Measurements from ENCODE around the gene PADI2.
A peak's percentile ranks its signal among the peaks of the same experiment; 100 is the strongest.

Gene PADI2

DNA sequence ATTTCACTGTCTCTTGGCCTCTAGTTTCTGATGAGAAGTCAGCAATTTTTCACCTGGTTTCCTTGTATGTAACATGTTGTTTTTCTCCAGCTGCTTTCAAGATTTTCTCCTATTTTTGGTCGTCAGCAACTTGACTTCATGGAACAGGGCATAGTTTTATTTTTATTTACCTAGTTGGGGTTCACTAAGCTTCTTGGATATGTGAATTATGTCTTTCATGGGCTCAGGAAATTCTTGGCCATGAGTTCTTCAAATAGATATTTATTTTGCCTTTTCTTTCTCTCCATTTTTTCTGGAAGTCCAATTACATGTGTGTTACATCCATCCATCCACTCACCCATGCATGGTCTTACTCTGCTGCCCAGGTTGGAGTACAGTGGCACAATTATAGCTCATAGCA lies 79.1 kb downstream of the PADI2 start:
- Histone ChIP-seq H3K79me1 (ENCODE audit: low read length) (no peaks in the 10 kb centered on the region), H3K4me1 (ENCODE audit: control insufficient read depth, low read depth, low read length) (no peaks in the 10 kb centered on the region), H2BK5ac (ENCODE audit: low read length) (no peak overlapping the region), H3K4ac (ENCODE audit: low read depth, low read length) (no peak overlapping the region), H4K5ac (ENCODE audit: low read length) (no peak overlapping the region), H2AK5ac (ENCODE audit: low read length) (no peak overlapping the region), H3K36me3 (ENCODE audit: control insufficient read depth, insufficient read depth, low read length) (peaks cover 3% of the 10 kb centered on the region), H3K56ac (ENCODE audit: low read length) (no peak overlapping the region), H2BK120ac (ENCODE audit: low read depth, low read length) (no peak overlapping the region), H3K4me2 (ENCODE audit: low read length) (no peak overlapping the region), H3K9ac (ENCODE audit: low read length) (no peak overlapping the region), H3K27ac (ENCODE audit: low read depth, low read length) (no peak overlapping the region), H3K18ac (ENCODE audit: low read length) (no peak overlapping the region), H4K8ac (ENCODE audit: low read depth, low read length) (no peak overlapping the region), H3K23ac (ENCODE audit: low read length) (no peak overlapping the region), H2BK15ac (replicated peaks; ENCODE audit: low read depth) (no peak overlapping the region), H3K4me3 (ENCODE audit: low read length) (no peak overlapping the region), H3K79me2 (ENCODE audit: control insufficient read depth, insufficient read depth, low read length) (no peaks in the 10 kb centered on the region), H3K27me3 (ENCODE audit: insufficient read depth, low read length, poor library complexity) (no peaks in the 10 kb centered on the region)
- DNase-seq, result no peak
- no CpG with 5 or more reads among the region's 1 CpG for WGBS (ENCODE audit: extremely low coverage, insufficient coverage, low lambda C conversion rate)

DNA sequence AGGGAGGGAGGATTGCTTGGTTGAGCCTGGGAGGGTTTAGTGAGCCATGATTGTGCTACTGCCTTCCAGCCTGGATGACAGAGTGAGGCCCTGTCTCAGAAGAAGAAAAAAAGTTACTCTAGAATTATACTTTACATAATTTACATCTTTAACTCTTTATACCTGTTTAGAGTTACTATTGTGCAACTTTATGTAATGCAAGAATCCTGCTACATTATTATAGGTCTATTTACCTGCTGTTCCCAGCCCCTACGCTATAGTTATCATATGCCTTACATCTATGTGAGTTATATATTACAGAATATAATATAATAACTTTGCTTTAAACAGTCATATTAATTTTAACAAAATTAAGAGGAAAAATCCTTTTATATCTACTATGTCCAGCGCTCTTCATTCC lies 79.7 kb downstream of the PADI2 start:
- H3K23ac ChIP-seq (ENCODE audit: low read length), result no peak overlapping the region
- H2BK120ac ChIP-seq (ENCODE audit: low read depth, low read length), result no peak overlapping the region
- H2AK5ac ChIP-seq (ENCODE audit: low read length), result no peak overlapping the region
- H3K9ac ChIP-seq (ENCODE audit: low read length), result no peak overlapping the region
- H4K8ac ChIP-seq (ENCODE audit: low read depth, low read length), result no peak overlapping the region
- H3K27ac ChIP-seq (ENCODE audit: low read depth, low read length), result no peak overlapping the region
- H3K27me3 ChIP-seq (ENCODE audit: insufficient read depth, low read length, poor library complexity), result no peaks in the 10 kb centered on the region
- no peaks in the 10 kb centered on the region for H3K79me1 ChIP-seq (ENCODE audit: low read length)
- H3K56ac ChIP-seq (ENCODE audit: low read length), result no peak overlapping the region
- H4K5ac ChIP-seq (ENCODE audit: low read length), result no peak overlapping the region
- H3K4me3 ChIP-seq (ENCODE audit: low read length), result no peak overlapping the region
- no peaks in the 10 kb centered on the region for H3K4me1 ChIP-seq (ENCODE audit: control insufficient read depth, low read depth, low read length)
- no peak overlapping the region for H2BK15ac ChIP-seq (replicated peaks; ENCODE audit: low read depth)
- peaks cover 3% of the 10 kb centered on the region for H3K36me3 ChIP-seq (ENCODE audit: control insufficient read depth, insufficient read depth, low read length)
- no peaks in the 10 kb centered on the region for H3K79me2 ChIP-seq (ENCODE audit: control insufficient read depth, insufficient read depth, low read length)
- WGBS (ENCODE audit: extremely low coverage, insufficient coverage, low lambda C conversion rate), result no CpG with 5 or more reads among the region's 2 CpGs
- H3K4me2 ChIP-seq (ENCODE audit: low read length), result no peak overlapping the region
- no peak overlapping the region for H3K18ac ChIP-seq (ENCODE audit: low read length)
- no peak for DNase-seq
- no peak overlapping the region for H2BK5ac ChIP-seq (ENCODE audit: low read length)
- H3K4ac ChIP-seq (ENCODE audit: low read depth, low read length), result no peak overlapping the region

DNA sequence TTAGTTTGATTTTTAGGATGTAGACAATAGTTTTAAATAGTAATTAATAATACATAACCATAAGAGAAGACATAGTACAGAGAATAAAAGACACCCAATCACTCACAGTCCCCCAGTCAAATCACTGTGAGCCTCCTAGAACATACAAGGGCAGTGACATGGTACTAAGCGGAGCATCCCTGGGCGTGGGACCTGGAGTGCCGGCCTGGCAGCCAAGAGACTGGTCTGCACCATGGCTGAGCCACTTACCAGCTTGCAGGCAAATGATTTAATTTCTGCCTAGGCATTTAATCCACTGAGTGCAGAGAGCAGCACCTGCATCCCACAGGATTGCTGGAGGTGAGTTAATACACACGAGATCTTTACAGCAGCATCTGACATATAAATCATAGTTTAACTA lies 85.8 kb downstream of the PADI2 start:
- Histone ChIP-seq H3K79me2 (ENCODE audit: control insufficient read depth, insufficient read depth, low read length) (no peaks in the 10 kb centered on the region), H4K8ac (ENCODE audit: low read depth, low read length) (no peak overlapping the region), H2BK5ac (ENCODE audit: low read length) (no peak overlapping the region), H3K18ac (ENCODE audit: low read length) (no peak overlapping the region), H2BK120ac (ENCODE audit: low read depth, low read length) (no peak overlapping the region), H4K5ac (ENCODE audit: low read length) (no peak overlapping the region), H3K23ac (ENCODE audit: low read length) (no peak overlapping the region), H3K27ac (ENCODE audit: low read depth, low read length) (no peak overlapping the region), H3K56ac (ENCODE audit: low read length) (no peak overlapping the region), H3K4me2 (ENCODE audit: low read length) (no peak overlapping the region), H2BK15ac (replicated peaks; ENCODE audit: low read depth) (no peak overlapping the region), H3K4ac (ENCODE audit: low read depth, low read length) (no peak overlapping the region), H3K36me3 (ENCODE audit: control insufficient read depth, insufficient read depth, low read length) (peaks cover 4% of the 10 kb centered on the region), H3K27me3 (ENCODE audit: insufficient read depth, low read length, poor library complexity) (no peaks in the 10 kb centered on the region), H3K9ac (ENCODE audit: low read length) (no peak overlapping the region), H3K4me1 (ENCODE audit: control insufficient read depth, low read depth, low read length) (no peaks in the 10 kb centered on the region), H2AK5ac (ENCODE audit: low read length) (no peak overlapping the region), H3K79me1 (ENCODE audit: low read length) (no peaks in the 10 kb centered on the region), H3K4me3 (ENCODE audit: low read length) (no peak overlapping the region)
- no CpG with 5 or more reads among the region's 4 CpGs for WGBS (ENCODE audit: extremely low coverage, insufficient coverage, low lambda C conversion rate)
- no peak for DNase-seq

DNA sequence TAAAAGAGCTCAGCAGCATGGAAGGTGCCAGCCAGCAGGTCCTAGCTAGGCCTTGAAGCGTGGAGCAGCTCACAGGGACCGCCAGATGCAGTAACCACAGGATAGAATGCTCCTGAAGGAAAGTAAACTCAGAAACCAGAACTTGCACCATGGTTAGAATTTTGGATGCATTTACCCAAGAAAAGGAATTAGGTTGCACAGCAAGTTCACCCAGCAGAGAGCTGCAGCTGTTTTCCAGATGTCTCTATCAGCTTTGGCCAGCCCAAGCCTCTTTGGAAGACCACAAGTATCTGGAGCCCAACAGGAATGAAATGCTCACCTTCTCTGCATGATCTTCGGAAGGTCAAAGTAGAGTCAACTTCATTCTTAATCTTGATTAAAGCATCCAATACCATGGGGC lies 86.5 kb downstream of the PADI2 start:
- peaks cover 4% of the 10 kb centered on the region for H3K36me3 ChIP-seq (ENCODE audit: control insufficient read depth, insufficient read depth, low read length)
- H3K27me3 ChIP-seq (ENCODE audit: insufficient read depth, low read length, poor library complexity), result no peaks in the 10 kb centered on the region
- DNase-seq, result no peak
- no peak overlapping the region for H2BK15ac ChIP-seq (replicated peaks; ENCODE audit: low read depth)
- H4K5ac ChIP-seq (ENCODE audit: low read length), result no peak overlapping the region
- H2AK5ac ChIP-seq (ENCODE audit: low read length), result no peak overlapping the region
- H3K27ac ChIP-seq (ENCODE audit: low read depth, low read length), result no peak overlapping the region
- H3K9ac ChIP-seq (ENCODE audit: low read length), result no peak overlapping the region
- H3K4me2 ChIP-seq (ENCODE audit: low read length), result no peak overlapping the region
- no peak overlapping the region for H2BK120ac ChIP-seq (ENCODE audit: low read depth, low read length)
- no peaks in the 10 kb centered on the region for H3K79me2 ChIP-seq (ENCODE audit: control insufficient read depth, insufficient read depth, low read length)
- no peak overlapping the region for H2BK5ac ChIP-seq (ENCODE audit: low read length)
- H3K4me3 ChIP-seq (ENCODE audit: low read length), result no peak overlapping the region
- H3K4me1 ChIP-seq (ENCODE audit: control insufficient read depth, low read depth, low read length), result no peaks in the 10 kb centered on the region
- no peak overlapping the region for H3K23ac ChIP-seq (ENCODE audit: low read length)
- H3K79me1 ChIP-seq (ENCODE audit: low read length), result no peaks in the 10 kb centered on the region
- no peak overlapping the region for H3K18ac ChIP-seq (ENCODE audit: low read length)
- H4K8ac ChIP-seq (ENCODE audit: low read depth, low read length), result no peak overlapping the region
- H3K56ac ChIP-seq (ENCODE audit: low read length), result no peak overlapping the region
- WGBS (ENCODE audit: extremely low coverage, insufficient coverage, low lambda C conversion rate), result no CpG with 5 or more reads among the region's 3 CpGs
- no peak overlapping the region for H3K4ac ChIP-seq (ENCODE audit: low read depth, low read length)

DNA sequence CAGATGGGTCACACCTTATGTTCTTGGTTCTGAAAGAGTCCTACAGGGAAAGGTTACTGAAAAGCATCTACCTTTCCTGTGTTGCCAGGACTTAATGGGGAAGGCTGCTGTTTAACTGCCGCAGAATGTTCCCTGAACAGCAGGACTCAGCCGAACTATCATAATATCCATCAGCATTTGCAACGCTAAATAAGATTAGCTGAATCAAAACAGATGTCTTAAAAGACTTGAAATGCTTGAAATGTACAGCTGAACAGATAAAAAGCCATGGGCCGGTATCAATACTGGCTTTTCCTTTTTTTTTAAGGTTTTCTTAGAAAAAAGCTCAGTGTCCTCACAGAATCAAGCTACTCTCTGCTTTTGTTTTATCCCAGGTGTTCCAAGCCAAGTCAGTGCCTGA lies 87.8 kb downstream of the PADI2 start:
- no CpG with 5 or more reads among the region's 4 CpGs for WGBS (ENCODE audit: extremely low coverage, insufficient coverage, low lambda C conversion rate)
- Histone ChIP-seq H3K36me3 (ENCODE audit: control insufficient read depth, insufficient read depth, low read length) (peaks cover 10% of the 10 kb centered on the region), H3K4ac (ENCODE audit: low read depth, low read length) (no peak overlapping the region)

DNA sequence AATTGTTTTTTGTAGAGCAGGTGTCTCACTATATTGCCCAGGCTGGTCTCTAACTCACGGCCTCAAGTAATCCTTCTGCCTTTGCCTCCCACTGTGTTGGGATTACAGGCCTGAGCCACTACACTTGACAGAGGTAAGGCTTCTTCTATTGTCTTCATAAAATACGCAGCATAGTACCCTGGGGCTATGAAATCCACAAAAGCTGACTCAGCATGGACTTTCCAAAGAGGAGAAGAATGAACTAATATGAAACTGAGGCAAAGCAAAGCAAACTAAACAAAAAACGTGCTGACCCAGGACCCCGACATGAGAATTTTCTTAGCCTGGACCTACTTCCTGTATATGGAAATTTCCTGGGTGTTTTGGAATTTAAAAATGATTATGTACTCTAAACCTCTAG lies 89.0 kb downstream of the PADI2 start:
- no peak overlapping the region for H3K4ac ChIP-seq (ENCODE audit: low read depth, low read length)
- no peaks in the 10 kb centered on the region for H3K27me3 ChIP-seq (ENCODE audit: insufficient read depth, low read length, poor library complexity)
- H3K27ac ChIP-seq (ENCODE audit: low read depth, low read length), result no peak overlapping the region
- WGBS (ENCODE audit: extremely low coverage, insufficient coverage, low lambda C conversion rate), result no CpG with 5 or more reads among the region's 4 CpGs
- H4K5ac ChIP-seq (ENCODE audit: low read length), result no peak overlapping the region
- H2AK5ac ChIP-seq (ENCODE audit: low read length), result no peak overlapping the region
- H3K79me1 ChIP-seq (ENCODE audit: low read length), result no peaks in the 10 kb centered on the region
- H3K36me3 ChIP-seq (ENCODE audit: control insufficient read depth, insufficient read depth, low read length), result peaks cover 13% of the 10 kb centered on the region
- no peak overlapping the region for H2BK15ac ChIP-seq (replicated peaks; ENCODE audit: low read depth)
- H2BK120ac ChIP-seq (ENCODE audit: low read depth, low read length), result no peak overlapping the region
- H3K79me2 ChIP-seq (ENCODE audit: control insufficient read depth, insufficient read depth, low read length), result no peaks in the 10 kb centered on the region
- no peak overlapping the region for H3K18ac ChIP-seq (ENCODE audit: low read length)
- no peak overlapping the region for H3K9ac ChIP-seq (ENCODE audit: low read length)
- H3K4me3 ChIP-seq (ENCODE audit: low read length), result no peak overlapping the region
- H2BK5ac ChIP-seq (ENCODE audit: low read length), result no peak overlapping the region
- DNase-seq, result peak; percentile 51
- H3K56ac ChIP-seq (ENCODE audit: low read length), result no peak overlapping the region
- H3K4me2 ChIP-seq (ENCODE audit: low read length), result no peak overlapping the region
- no peak overlapping the region for H3K23ac ChIP-seq (ENCODE audit: low read length)
- no peak overlapping the region for H4K8ac ChIP-seq (ENCODE audit: low read depth, low read length)
- H3K4me1 ChIP-seq (ENCODE audit: control insufficient read depth, low read depth, low read length), result no peaks in the 10 kb centered on the region

More for the DNA sequence above, 87.8 kb downstream of the PADI2 start:
- Histone ChIP-seq H3K4me1 (ENCODE audit: control insufficient read depth, low read depth, low read length) (no peaks in the 10 kb centered on the region), H3K27me3 (ENCODE audit: insufficient read depth, low read length, poor library complexity) (no peaks in the 10 kb centered on the region), H3K79me1 (ENCODE audit: low read length) (no peaks in the 10 kb centered on the region), H2AK5ac (ENCODE audit: low read length) (no peak overlapping the region), H3K4me2 (ENCODE audit: low read length) (no peak overlapping the region), H3K9ac (ENCODE audit: low read length) (no peak overlapping the region), H2BK15ac (replicated peaks; ENCODE audit: low read depth) (no peak overlapping the region), H3K79me2 (ENCODE audit: control insufficient read depth, insufficient read depth, low read length) (no peaks in the 10 kb centered on the region), H4K5ac (ENCODE audit: low read length) (no peak overlapping the region), H3K4me3 (ENCODE audit: low read length) (no peak overlapping the region), H3K56ac (ENCODE audit: low read length) (no peak overlapping the region), H3K23ac (ENCODE audit: low read length) (no peak overlapping the region), H4K8ac (ENCODE audit: low read depth, low read length) (no peak overlapping the region), H2BK120ac (ENCODE audit: low read depth, low read length) (no peak overlapping the region), H3K18ac (ENCODE audit: low read length) (no peak overlapping the region), H3K27ac (ENCODE audit: low read depth, low read length) (no peak overlapping the region), H2BK5ac (ENCODE audit: low read length) (no peak overlapping the region)
- DNase-seq, result no peak

Data from mesendoderm (in vitro differentiated cells).